ENCODE results near the gene FKBP2. TPM values are rescaled to one million over a fixed set of nuclear protein-coding genes. Genes with fewer than 3 reads are reported as not detected.

The FKBP2 gene
- total RNA-seq, 5 donors from 2014 or later (not counting 1 experiment from before 2014, with no cell fraction given): 17.9 to 53.0 (median 42.9) TPM

DNA sequence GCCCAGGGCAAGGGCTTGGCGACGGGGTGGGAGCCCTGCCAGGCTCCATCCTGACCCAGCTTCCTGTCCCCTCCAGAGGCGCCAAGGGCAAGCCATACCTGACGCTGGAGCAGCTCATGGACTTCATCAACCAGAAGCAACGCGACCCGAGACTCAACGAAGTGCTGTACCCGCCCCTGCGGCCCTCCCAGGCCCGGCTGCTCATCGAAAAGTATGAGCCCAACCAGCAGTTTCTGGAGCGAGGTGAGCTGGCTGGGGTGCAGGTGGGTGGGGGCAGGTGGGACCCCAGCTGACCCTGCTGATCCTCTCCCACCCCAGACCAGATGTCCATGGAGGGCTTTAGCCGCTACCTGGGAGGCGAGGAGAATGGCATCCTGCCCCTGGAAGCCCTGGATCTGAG is 15.4 kb downstream of the FKBP2 start:
- H3K4me3 Mint-ChIP-seq: no peak overlapping the region
- Histone ChIP-seq H3K27me3 (replicated peaks in 1 of 2; ENCODE audit: control insufficient read depth in 2 of 2, extremely low read depth in 1 of 2, insufficient read depth in 2 of 2, low read length in 1 of 2) (peaks cover 0 to 9% of the 10 kb centered on the region in 2 experiments), H3K4me1 (ENCODE audit: control insufficient read depth in 1 of 2, extremely low read depth in 1 of 2, insufficient read depth in 2 of 2, low read length in 2 of 2) (peaks cover 2 to 23% of the 10 kb centered on the region in 2 experiments), H3K36me3 (ENCODE audit: control insufficient read depth in 2 of 2, extremely low read depth in 1 of 2, insufficient read depth in 1 of 2, low read length in 1 of 2) (peaks cover 6 to 7% of the 10 kb centered on the region in 2 donors), H3K27ac (ENCODE audit: low read length) (no peak overlapping the region), H3K9me3 (no peaks in the 10 kb centered on the region), H3K4me3 (ENCODE audit: control insufficient read depth in 1 of 2, extremely low read depth in 1 of 2, low read length in 1 of 2) (no peak overlapping the region)
- CTCF ChIA-PET: interaction anchor here in 1 of 2 donors (0.5 kb wide), 1 partner anchor 277 kb away, joined by 4 read pairs; no protein-coding TSS in a partner anchor
- DNase-seq (no peak), ATAC-seq (replicated peaks in 1 of 4) (no peak)
- peaks cover 7 to 14% (median 9%) of the 10 kb centered on the region in 3 donors for H3K4me1 Mint-ChIP-seq
- peaks cover 12% of the 10 kb centered on the region for H3K36me3 Mint-ChIP-seq
- 98% methylated on average over 10 of the region's 15 CpGs for WGBS (ENCODE audit: insufficient coverage)
- no peaks in the 10 kb centered on the region for H3K27me3 Mint-ChIP-seq
- no peak overlapping the region for H3K27ac Mint-ChIP-seq
- no peaks in the 10 kb centered on the region for H3K9me3 Mint-ChIP-seq
- POLR2A ChIA-PET: no interaction called here

DNA sequence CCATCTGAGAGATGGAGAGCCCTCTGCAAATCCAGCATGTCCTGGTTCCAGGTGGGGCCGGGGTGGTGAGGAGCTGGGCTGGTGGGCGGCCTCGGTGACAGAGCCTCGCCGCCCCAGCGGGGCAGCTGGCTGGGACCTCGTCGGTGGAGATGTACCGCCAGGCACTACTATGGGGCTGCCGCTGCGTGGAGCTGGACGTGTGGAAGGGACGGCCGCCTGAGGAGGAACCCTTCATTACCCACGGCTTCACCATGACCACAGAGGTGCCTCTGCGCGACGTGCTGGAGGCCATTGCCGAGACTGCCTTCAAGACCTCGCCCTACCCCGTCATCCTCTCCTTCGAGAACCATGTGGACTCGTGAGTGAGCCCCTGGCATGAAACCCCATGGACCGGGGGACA is 17.5 kb downstream of the FKBP2 start:
- Histone ChIP-seq H3K9me3 (no peaks in the 10 kb centered on the region), H3K4me3 (ENCODE audit: control insufficient read depth in 1 of 2, extremely low read depth in 1 of 2, low read length in 1 of 2) (no peak overlapping the region), H3K4me1 (ENCODE audit: control insufficient read depth in 1 of 2, extremely low read depth in 1 of 2, insufficient read depth in 2 of 2, low read length in 2 of 2) (peaks cover 0 to 7% of the 10 kb centered on the region in 2 experiments), H3K27me3 (replicated peaks in 1 of 2; ENCODE audit: control insufficient read depth in 2 of 2, extremely low read depth in 1 of 2, insufficient read depth in 2 of 2, low read length in 1 of 2) (no peaks in the 10 kb centered on the region), H3K36me3 (ENCODE audit: control insufficient read depth in 2 of 2, extremely low read depth in 1 of 2, insufficient read depth in 1 of 2, low read length in 1 of 2) (peaks cover 6 to 7% of the 10 kb centered on the region in 2 donors), H3K27ac (ENCODE audit: low read length) (no peak overlapping the region)
- WGBS (ENCODE audit: insufficient coverage): 94% methylated on average over 24 of the region's 24 CpGs
- Mint-ChIP-seq H3K4me3 (no peak overlapping the region), H3K9me3 (no peaks in the 10 kb centered on the region), H3K4me1 (peaks cover 0 to 9% (median under 1%) of the 10 kb centered on the region in 3 donors), H3K27me3 (no peaks in the 10 kb centered on the region), H3K36me3 (peaks cover 14% of the 10 kb centered on the region), H3K27ac (no peak overlapping the region)
- no peak for DNase-seq
- POLR2A ChIA-PET: interaction anchor here in 1 of 2 donors (0.5 to 0.6 kb wide), 2 partner anchors 13 to 1585 kb away, joined by 3 to 4 read pairs; no protein-coding TSS in a partner anchor
- CTCF ChIA-PET: interaction anchor here in 1 of 2 donors (0.7 kb wide), 1 partner anchor 10 kb away, joined by 3 read pairs; no protein-coding TSS in a partner anchor
- ATAC-seq (replicated peaks in 1 of 4): no peak

DNA sequence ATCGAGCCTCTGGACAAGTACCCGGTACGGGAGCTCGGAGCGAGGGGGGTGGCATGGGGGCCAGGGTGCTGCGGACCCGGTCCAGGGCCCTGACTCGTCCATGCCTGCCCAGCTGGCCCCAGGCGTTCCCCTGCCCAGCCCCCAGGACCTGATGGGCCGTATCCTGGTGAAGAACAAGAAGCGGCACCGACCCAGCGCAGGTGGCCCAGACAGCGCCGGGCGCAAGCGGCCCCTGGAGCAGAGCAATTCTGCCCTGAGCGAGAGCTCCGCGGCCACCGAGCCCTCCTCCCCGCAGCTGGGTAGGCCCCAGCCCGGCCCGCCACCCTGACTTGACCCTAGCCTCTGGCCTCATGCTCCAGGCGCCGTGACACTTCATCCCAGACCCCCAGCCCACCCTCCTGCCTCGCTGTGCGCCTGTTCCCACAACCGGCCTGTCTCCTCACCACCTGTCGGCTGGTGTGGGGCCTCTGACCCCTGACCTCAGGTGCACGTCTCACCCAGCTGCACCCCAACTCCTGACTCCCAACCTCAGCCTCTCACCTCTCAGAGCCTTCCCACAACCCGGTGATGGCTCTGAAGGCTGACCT is 18.1 kb downstream of the FKBP2 start:
- CTCF ChIA-PET: interaction anchor here in 1 of 2 donors (0.5 kb wide), 1 partner anchor 61 kb away, joined by 3 read pairs; no protein-coding TSS in a partner anchor
- no peak overlapping the region for H3K27ac Mint-ChIP-seq
- ATAC-seq (replicated peaks in 1 of 4) (no peak), DNase-seq (no peak)
- Histone ChIP-seq H3K27ac (ENCODE audit: low read length) (no peak overlapping the region), H3K27me3 (replicated peaks in 1 of 2; ENCODE audit: control insufficient read depth in 2 of 2, extremely low read depth in 1 of 2, insufficient read depth in 2 of 2, low read length in 1 of 2) (no peaks in the 10 kb centered on the region), H3K4me1 (ENCODE audit: control insufficient read depth in 1 of 2, extremely low read depth in 1 of 2, insufficient read depth in 2 of 2, low read length in 2 of 2) (peaks cover 0 to 7% of the 10 kb centered on the region in 2 experiments), H3K36me3 (ENCODE audit: control insufficient read depth in 2 of 2, extremely low read depth in 1 of 2, insufficient read depth in 1 of 2, low read length in 1 of 2) (peaks cover 6 to 7% of the 10 kb centered on the region in 2 donors), H3K4me3 (ENCODE audit: control insufficient read depth in 1 of 2, extremely low read depth in 1 of 2, low read length in 1 of 2) (no peak overlapping the region), H3K9me3 (no peaks in the 10 kb centered on the region)
- no peaks in the 10 kb centered on the region for H3K27me3 Mint-ChIP-seq
- no peaks in the 10 kb centered on the region for H3K9me3 Mint-ChIP-seq
- no peak overlapping the region for H3K4me3 Mint-ChIP-seq
- WGBS (ENCODE audit: insufficient coverage): 91% methylated on average over 31 of the region's 32 CpGs
- POLR2A ChIA-PET: interaction anchor here in 1 of 2 donors (0.5 kb wide), 1 partner anchor 14 kb away, joined by 3 read pairs; no protein-coding TSS in a partner anchor
- H3K4me1 Mint-ChIP-seq: peaks cover 0 to 9% (median 0%) of the 10 kb centered on the region in 3 donors
- peaks cover 14% of the 10 kb centered on the region for H3K36me3 Mint-ChIP-seq

DNA sequence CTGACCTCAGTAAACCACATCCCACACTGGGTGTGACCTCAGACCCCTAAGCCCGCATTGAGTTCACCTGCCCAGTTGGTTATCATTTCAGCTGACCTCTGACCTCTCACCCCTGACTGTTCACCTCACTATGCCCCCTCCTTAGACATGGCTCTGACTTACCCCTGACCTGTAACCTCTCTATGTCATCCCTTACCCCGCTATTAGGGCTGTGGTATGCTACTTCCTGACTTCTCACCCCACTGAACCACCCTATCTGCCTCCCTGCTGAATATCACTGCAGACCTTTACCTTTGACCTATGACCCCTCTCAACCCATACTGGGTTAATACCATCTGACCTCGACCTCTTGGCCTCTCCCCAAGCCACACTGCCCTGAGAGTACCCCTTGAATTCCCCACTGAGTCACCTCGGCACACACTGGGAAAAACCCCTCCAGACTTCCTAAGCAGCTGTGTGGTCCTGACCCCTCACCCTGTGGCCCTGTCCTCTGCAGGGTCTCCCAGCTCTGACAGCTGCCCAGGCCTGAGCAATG is 18.7 kb downstream of the FKBP2 start:
- Mint-ChIP-seq H3K4me3 (no peak overlapping the region), H3K27ac (no peak overlapping the region), H3K9me3 (no peaks in the 10 kb centered on the region), H3K36me3 (peaks cover 14% of the 10 kb centered on the region), H3K27me3 (no peaks in the 10 kb centered on the region), H3K4me1 (peaks cover 0 to 9% (median 0%) of the 10 kb centered on the region in 3 donors)
- ChIA-PET CTCF (interaction anchor here in 1 of 2 donors (0.5 kb wide), 1 partner anchor 62 kb away, joined by 3 read pairs; no protein-coding TSS in a partner anchor), POLR2A (no interaction called here)
- Histone ChIP-seq H3K27ac (ENCODE audit: low read length) (no peak overlapping the region), H3K9me3 (no peaks in the 10 kb centered on the region), H3K4me3 (ENCODE audit: control insufficient read depth in 1 of 2, extremely low read depth in 1 of 2, low read length in 1 of 2) (no peak overlapping the region), H3K36me3 (ENCODE audit: control insufficient read depth in 2 of 2, extremely low read depth in 1 of 2, insufficient read depth in 1 of 2, low read length in 1 of 2) (peaks cover 6 to 7% of the 10 kb centered on the region in 2 donors), H3K27me3 (replicated peaks in 1 of 2; ENCODE audit: control insufficient read depth in 2 of 2, extremely low read depth in 1 of 2, insufficient read depth in 2 of 2, low read length in 1 of 2) (no peaks in the 10 kb centered on the region), H3K4me1 (ENCODE audit: control insufficient read depth in 1 of 2, extremely low read depth in 1 of 2, insufficient read depth in 2 of 2, low read length in 2 of 2) (peaks cover 0 to 7% of the 10 kb centered on the region in 2 experiments)
- WGBS (ENCODE audit: insufficient coverage): 66% methylated on average over 3 of the region's 4 CpGs
- ATAC-seq (replicated peaks in 1 of 4) (no peak), DNase-seq (no peak)

DNA sequence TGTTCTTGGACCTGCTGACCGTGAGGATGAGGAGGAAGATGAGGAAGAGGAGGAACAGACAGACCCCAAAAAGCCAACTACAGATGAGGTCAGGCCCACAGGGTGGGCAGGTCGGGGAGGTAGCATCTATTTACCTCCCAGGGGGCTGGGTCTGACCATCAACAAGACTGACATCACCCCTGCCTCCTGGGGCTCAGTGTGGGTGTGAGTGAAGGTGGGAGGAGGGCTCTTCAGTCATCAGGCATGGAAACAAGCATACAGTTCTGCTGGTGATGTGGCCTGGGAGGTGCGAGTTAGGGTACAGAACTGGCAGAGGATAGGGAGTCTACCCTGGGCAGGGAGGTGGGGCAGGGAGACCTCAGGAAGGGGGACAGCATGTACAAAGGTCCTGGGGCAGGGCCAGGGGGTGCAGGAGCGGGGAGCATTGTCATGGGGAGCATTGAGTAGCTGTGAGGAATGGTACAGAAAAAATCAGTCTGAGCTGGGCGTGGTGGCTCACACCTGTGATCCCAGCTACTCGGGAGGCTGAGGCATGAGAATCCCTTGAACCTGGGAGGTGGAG is 19.3 kb downstream of the FKBP2 start:
- no peaks in the 10 kb centered on the region for H3K27me3 ChIP-seq (replicated peaks in 1 of 2; ENCODE audit: control insufficient read depth in 2 of 2, extremely low read depth in 1 of 2, insufficient read depth in 2 of 2, low read length in 1 of 2)
- peaks cover 0 to 7% of the 10 kb centered on the region in 2 experiments for H3K4me1 ChIP-seq (ENCODE audit: control insufficient read depth in 1 of 2, extremely low read depth in 1 of 2, insufficient read depth in 2 of 2, low read length in 2 of 2)
- Mint-ChIP-seq H3K27me3 (no peaks in the 10 kb centered on the region), H3K4me3 (no peak overlapping the region), H3K27ac (no peak overlapping the region), H3K4me1 (peaks cover 0 to 9% (median 0%) of the 10 kb centered on the region in 3 donors), H3K36me3 (peaks cover 14% of the 10 kb centered on the region), H3K9me3 (no peaks in the 10 kb centered on the region)
- no peak overlapping the region for H3K4me3 ChIP-seq (ENCODE audit: control insufficient read depth in 1 of 2, extremely low read depth in 1 of 2, low read length in 1 of 2)
- no peak overlapping the region for H3K27ac ChIP-seq (ENCODE audit: low read length)
- DNase-seq (no peak), ATAC-seq (replicated peaks in 1 of 4) (no peak)
- ChIA-PET CTCF (no interaction called here), POLR2A (no interaction called here)
- peaks cover 6 to 7% of the 10 kb centered on the region in 2 donors for H3K36me3 ChIP-seq (ENCODE audit: control insufficient read depth in 2 of 2, extremely low read depth in 1 of 2, insufficient read depth in 1 of 2, low read length in 1 of 2)
- no peaks in the 10 kb centered on the region for H3K9me3 ChIP-seq
- WGBS (ENCODE audit: insufficient coverage): 86% methylated on average over 4 of the region's 6 CpGs

DNA sequence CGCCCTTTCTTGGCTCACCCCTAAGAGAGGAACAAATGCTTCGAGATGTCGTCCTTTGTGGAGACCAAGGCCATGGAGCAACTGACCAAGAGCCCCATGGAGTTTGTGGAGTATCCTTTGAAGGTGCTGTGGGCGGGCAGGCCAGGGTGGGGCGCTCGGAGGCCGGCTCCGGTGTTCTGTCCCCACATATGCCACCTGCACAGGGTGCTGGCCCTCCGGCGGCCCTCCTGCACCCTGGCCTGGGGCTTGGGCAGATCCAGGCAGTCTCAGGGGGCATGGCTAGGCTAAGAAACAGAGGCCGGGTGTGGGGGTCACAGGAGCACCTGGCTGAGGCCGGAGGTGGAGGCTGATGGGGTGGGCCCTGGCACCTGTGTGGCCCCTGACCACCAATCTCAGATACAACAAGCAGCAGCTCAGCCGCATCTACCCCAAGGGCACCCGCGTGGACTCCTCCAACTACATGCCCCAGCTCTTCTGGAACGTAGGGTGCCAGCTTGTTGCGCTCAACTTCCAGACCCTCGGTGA is 20.7 kb downstream of the FKBP2 start:
- H3K4me1 ChIP-seq (ENCODE audit: control insufficient read depth in 1 of 2, extremely low read depth in 1 of 2, insufficient read depth in 2 of 2, low read length in 2 of 2): peaks cover 0 to 7% of the 10 kb centered on the region in 2 experiments
- H3K27ac Mint-ChIP-seq: no peak overlapping the region
- CTCF ChIA-PET: no interaction called here
- no peaks in the 10 kb centered on the region for H3K9me3 ChIP-seq
- no peaks in the 10 kb centered on the region for H3K27me3 ChIP-seq (replicated peaks in 1 of 2; ENCODE audit: control insufficient read depth in 2 of 2, extremely low read depth in 1 of 2, insufficient read depth in 2 of 2, low read length in 1 of 2)
- WGBS (ENCODE audit: insufficient coverage): 96% methylated on average over 13 of the region's 18 CpGs
- H3K9me3 Mint-ChIP-seq: no peaks in the 10 kb centered on the region
- H3K27me3 Mint-ChIP-seq: no peaks in the 10 kb centered on the region
- H3K27ac ChIP-seq (ENCODE audit: low read length): no peak overlapping the region
- H3K4me1 Mint-ChIP-seq: peaks cover 0 to 9% (median 0%) of the 10 kb centered on the region in 3 donors
- H3K36me3 ChIP-seq (ENCODE audit: control insufficient read depth in 2 of 2, extremely low read depth in 1 of 2, insufficient read depth in 1 of 2, low read length in 1 of 2): peaks cover 2 to 6% of the 10 kb centered on the region in 2 donors
- ATAC-seq (replicated peaks in 1 of 4) (peak in 1 of 4 experiments; percentile 4), DNase-seq (no peak)
- no peak overlapping the region for H3K4me3 ChIP-seq (ENCODE audit: control insufficient read depth in 1 of 2, extremely low read depth in 1 of 2, low read length in 1 of 2)
- POLR2A ChIA-PET: no interaction called here
- H3K4me3 Mint-ChIP-seq: no peak overlapping the region
- H3K36me3 Mint-ChIP-seq: peaks cover 14% of the 10 kb centered on the region
